ENCODE data around the gene CHRNA1.
A peak's percentile ranks its signal among the peaks of the same experiment; 100 is the strongest.

Gene CHRNA1

DNA sequence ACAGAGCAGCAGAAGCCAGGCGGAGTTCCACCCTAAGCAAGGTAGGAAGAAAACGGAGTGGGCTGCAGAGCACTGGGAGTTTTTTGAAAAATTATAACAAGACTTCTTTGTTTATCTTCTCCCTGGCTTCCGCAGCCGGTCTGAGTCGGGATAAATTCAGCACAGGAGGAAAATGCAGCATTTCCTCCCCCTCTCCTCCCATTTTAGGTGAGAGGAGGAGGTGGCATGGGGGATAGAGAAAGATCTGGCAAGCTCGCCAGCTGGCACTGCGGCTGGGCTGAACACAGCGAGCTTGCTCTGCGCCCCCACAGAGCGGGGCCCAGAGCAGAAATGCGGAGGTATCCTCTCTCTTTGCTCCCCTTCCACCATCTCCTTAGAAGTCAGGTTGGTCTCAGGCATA, 17.7 kb upstream of the CHRNA1 start:
- no peak for DNase-seq

GRCh38 chr2:174781298-174781697, 17.0 kb upstream of the CHRNA1 start:
- no peak for DNase-seq

- DNase-seq = no peak
Observed at GRCh38 chr2:174780856-174781255, 16.6 kb upstream of the CHRNA1 start.

DNA sequence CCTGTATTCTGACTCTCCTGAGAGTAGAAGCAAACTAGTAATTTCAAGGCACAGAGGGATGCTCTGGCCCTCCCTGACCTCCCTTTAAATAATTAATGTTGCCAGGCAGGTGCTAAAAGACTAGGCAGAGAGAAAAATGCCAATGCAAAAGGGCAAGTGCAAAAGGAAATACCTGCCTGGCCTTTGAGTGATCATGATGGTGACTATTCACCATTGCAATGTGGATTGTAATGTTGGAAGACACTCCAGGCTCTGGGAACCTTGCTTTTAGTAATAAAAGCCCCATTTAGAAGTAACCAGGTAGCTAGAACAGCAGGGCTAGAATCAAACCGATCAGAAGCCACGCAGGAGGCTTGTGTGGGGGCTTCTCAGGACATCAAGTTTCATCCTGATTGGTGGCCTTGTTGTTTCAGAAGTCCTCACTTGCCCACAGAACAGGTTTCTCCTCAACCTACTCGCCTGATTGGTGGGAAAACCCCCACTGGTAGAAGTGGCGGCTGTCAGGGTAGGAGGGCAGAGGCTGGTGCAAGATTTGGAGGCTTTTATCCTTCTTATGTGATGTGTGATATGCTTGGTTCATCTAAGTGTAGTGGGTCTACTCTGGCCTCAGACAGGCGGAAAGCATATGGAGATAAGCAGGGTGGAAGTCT, 16.0 kb upstream of the CHRNA1 start:
- peak; percentile 22 for DNase-seq

GRCh38 chr2:174779361-174779928, 15.2 kb upstream of the CHRNA1 start:
- DNase-seq = no peak

- peak; percentile 88 for DNase-seq
Observed at GRCh38 chr2:174778085-174778981, 14.1 kb upstream of the CHRNA1 start.

DNA sequence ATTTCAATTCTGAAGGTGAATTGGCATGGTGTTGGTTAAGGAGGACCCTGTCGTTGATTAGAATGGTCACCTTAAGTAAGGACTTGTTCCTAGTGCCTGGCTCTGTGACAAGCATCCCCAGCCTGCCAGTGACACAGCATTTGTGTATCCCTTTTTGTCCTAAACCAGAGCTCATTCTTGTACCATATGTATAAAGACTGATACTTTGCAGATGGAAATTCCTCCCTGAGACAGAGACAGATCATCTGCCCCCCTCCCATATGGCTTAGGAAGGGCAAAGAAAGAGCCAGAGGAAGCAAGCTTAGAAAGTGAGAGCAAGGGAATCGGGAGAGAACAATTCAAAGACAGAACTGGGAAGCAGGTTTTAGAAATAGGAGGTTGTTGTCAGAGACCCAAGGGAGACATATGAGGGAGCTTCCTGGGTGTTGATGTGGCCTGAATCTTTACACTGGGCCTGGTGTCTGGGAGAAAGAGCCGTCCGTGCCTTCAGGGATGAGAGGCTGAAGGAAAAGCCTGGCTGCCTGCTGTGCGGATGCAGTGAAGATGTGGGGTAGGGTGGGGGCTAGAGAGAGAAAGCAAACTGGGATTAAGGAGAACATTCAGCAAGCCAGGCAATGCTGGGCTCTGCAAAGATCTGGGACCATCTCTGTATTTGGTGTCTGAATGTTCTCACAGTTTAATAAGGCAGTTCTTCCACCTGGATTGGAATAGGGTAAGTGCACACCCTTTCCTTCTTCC, 13.2 kb upstream of the CHRNA1 start:
- DNase-seq = no peak

DNA sequence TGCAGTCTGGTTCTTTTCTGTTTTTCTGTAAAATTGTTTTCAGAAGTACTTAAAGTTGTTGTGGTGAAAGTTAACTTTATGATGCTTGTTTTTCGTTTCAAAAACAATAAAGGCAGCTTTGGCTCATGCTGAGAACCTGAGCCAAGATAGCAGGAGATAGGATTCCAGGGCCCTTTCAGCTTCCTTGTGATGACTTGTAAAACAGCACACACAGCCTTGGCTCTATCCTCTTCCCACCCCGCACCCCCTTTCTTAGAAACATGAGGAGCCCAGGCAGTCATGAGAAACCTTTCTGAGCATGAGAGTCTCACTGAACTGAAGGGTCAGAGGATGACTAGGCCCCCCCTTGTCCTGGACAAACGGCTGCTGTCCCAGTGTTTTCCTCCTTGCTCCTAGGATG, 12.4 kb upstream of the CHRNA1 start:
- DNase-seq = no peak

DNA sequence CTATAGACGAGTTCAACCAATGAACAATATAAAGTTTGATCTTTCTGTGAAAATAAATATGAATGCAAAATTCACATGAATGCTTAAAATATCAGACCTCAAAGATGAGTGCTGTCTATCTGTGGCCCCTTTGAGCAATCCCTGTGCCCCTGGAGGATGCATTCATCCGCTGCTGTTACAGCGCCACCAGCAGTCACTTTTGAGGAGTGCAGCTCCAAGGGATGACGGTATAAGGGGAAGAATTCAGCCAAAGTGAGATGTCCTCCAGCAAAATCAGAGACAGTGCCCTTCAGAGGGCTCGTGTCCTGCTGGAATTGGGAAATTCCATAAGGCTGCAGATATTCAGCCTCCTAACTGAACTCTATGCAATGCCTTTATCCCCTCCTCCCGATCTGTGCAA, 12.0 kb upstream of the CHRNA1 start:
- DNase-seq = no peak

DNA sequence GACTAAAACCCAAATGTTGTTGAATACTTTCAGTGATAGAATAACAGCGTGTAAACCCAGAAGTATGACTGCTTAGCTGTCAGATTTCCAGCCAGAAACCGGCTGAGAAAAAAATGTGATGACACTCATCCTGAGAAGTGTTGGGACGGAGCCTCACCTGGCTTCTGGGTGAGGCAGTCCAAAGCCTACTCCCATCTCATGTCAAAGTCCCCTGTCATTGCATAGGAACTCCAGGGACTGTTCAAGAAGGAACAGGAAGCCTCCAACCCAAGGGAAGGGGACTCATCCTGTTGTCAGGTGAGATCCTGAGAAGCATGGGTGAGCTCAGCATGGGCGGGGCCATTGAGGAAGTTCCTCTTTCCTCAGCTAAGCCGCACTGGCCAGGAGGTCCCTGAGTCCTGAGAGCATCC, 11.3 kb upstream of the CHRNA1 start:
- no peak for DNase-seq

DNA sequence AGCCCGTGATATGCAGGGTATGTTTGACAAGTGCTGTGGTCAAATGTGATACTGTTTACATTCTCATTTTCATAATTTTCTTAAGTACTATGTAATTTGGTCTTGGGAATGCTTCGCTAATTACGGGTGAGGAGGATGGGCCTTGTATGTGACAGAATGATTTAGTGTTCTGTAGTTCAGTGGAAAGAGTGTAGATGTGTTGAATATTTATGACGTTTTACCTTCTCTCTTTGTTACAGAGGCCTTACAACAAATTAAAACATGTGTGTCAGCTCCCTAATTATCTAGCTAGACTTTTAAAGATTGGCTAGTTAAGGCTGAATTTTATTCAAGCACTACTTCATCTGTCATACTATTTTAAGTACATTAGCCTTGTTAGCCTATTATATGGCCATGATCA, 10.6 kb upstream of the CHRNA1 start:
- DNase-seq = no peak

DNA sequence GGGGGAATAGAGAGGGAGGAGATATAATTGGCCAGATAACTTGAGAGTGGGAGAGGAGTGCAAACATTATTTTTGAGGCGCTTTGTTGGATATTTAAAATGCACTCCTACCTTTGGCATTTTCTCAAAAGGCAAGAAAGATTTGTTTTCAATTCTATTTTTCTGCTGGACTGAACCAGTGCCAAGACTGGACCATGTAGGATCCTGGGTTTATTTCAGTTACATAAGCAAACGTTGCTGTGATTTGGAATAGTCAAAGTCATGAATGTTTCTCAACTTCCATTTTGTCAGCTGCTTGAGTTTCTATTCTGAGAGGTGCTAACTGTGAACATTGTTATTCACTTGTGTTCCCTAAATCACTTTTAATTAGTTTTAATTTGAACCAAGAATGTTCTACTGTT, 8.9 kb upstream of the CHRNA1 start:
- no peak for DNase-seq

GRCh38 chr2:174772472-174772801, 8.2 kb upstream of the CHRNA1 start:
- DNase-seq = no peak

DNA sequence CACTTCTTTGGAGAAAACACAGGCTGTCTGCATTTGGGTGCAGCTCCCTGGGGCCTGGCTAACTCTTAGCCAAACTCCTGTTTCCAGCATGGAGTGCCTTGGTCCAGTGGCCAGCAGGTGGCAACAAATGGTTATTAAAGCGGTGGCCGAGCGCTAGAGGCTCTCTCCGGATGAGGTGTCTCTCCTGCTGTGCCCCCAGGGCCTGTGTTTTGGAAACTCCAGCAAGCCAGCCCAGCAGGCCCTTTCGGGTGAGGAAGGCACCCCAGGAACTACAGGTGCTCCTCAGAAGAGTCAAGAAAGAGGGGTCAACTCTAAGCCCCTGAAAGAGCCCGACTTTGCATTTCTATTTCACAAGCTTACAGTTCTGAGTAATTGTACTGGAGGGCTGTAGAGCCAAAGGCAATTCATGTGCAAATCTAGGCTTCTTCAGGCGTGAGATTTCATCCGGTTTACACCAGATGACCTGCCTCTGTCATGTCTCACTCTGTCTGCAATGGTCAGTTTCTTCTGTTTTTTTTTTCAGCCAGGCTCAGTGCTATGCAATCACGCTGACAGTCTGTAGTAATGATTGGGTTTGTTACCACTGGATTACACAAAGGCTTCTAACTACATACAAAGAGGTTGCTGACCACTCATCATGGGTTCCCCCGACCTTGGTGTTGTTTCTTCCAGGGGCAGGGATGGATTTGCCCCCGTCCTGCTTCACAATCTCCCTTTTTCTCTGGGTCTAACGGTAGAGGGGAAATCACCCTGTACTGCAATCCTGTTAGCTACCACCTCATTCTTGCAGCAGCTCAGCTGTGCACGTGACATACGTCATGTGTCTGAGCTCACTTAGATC, 7.6 kb upstream of the CHRNA1 start:
- peak; percentile 36 for DNase-seq

GRCh38 chr2:174771136-174771535, 6.9 kb upstream of the CHRNA1 start:
- DNase-seq = no peak

DNA sequence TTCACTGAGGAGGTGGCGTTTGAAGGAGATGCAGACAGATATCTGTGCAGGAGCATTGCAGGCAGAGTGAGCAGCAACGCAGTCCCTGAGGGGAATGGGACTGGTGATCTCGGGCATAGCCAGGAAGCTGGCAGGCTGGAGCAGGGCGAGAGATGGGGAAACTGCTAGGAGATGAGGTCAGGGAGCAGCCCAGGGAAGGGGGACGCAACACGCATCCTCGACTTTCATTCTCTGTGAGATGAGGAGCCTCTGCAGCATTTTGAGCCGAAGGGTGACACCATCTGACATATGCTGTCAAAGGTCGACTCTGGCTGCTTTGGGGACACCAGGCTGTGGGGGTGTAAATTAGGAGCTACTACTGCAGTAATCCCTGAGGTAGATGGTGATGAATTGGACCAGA, 4.3 kb upstream of the CHRNA1 start:
- no peak for DNase-seq

DNA sequence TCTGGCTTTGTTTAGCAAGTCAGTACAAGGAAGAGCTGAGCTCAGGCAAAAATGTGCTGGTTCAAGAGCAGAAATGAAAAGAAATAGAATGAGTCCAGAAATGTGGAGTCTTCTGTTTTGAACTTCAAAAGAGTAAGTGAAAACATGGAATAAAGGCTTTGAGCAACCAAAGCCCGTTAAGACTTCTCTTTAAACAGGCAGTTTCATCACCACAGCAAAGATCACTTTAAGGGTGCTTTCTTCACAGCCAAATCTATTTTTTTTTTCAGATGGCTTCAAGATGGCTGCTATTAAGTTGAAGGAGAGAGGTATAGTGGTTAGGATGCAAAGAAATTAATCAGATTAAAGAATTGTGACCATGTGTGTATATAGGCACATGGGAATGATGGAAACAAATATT, 2.0 kb upstream of the CHRNA1 start:
- no peak for DNase-seq

DNA sequence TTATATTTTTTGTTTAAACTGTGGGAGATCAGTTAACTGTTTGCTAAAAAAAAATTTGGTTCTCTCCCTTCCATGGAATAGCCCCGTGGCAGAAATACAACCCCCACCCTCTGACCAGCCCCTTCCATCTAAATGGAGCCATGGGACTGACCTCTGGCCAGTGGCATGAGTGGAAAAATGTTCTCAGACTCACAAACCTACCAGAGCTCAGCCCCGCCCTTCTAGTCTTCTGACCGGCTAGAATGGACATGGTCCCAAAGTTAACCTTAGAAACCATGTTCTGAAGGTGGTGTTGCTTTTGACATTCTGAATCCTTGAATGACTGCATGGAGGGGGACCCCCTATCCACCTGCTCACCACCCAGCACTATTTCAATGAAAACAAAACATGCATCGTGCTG, 1.3 kb upstream of the CHRNA1 start:
- no peak for DNase-seq

GRCh38 chr2:174763780-174764179, 492 bp downstream of the CHRNA1 start:
- DNase-seq = no peak

DNA sequence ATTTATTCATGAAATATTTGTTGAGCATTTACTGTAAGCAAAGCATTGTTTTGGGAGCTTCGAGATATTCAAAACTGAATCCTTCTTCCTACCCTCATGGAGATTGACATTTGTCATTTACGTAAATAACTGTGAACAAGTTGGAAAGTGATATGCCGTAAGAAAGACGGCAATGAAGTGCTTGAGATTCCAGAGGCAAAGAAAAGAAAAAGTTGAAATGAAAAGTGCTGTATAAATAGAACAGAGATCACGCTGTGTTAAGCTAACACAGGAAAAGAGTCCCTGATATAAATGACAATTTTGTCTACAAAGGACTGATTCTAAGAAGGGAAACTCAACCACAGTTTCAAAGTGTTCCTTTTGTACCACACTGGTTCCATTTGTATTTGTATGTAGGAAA, 1.8 kb downstream of the CHRNA1 start:
- no peak for DNase-seq

- no peak for DNase-seq
Observed at GRCh38 chr2:174761837-174762236, 2.4 kb downstream of the CHRNA1 start.

- DNase-seq = no peak
Observed at GRCh38 chr2:174760845-174761473, 3.3 kb downstream of the CHRNA1 start.

Data from CD4-positive, alpha-beta T cell treated with Interleukin-17A for 1 hour (primary cell).